SKM-1 (cell line): ENCODE measurements around the gene TPPP2.
"Not testable (repeated sequence)": the region's sequence is repeated elsewhere in the genome, so short reads cannot be mapped to it uniquely, and the experiment has no call there.

Experiments used
- DNase-seq: peaks from one replicate; lab custom pipeline; 2025; ENCODE audit not compliant: unreplicated experiment; lab: John Stamatoyannopoulos, UW

The TPPP2 gene

GRCh38 chr14:21029917-21030316 lies at the start of gene TPPP2:
Gene TPPP2 (plus strand): TSS chr14:21030217. CDS start chr14:21030582, 365 bp downstream.
- DNase-seq = no peak

- DNase-seq = no peak
These were observed 49.1 kb upstream of the TPPP2 start for GRCh38 chr14:20980906-20981305.

GRCh38 chr14:20982646-20983369 lies 47.2 kb upstream of the TPPP2 start:
- DNase-seq = no peak

- peak; percentile 1 for DNase-seq
These were observed 44.4 kb upstream of the TPPP2 start for GRCh38 chr14:20985650-20986049.

- DNase-seq = no peak
These were observed 43.2 kb upstream of the TPPP2 start for GRCh38 chr14:20986811-20987210.

GRCh38 chr14:20988717-20989470 lies 41.1 kb upstream of the TPPP2 start:
- DNase-seq = peak; percentile 6

GRCh38 chr14:20989471-20989786 lies 40.6 kb upstream of the TPPP2 start:
- DNase-seq = no peak

GRCh38 chr14:20989787-20990600 lies 40.0 kb upstream of the TPPP2 start, which contains the start of gene METTL17:
Gene METTL17 (plus strand): TSS chr14:20989980. CDS start chr14:20990003, 23 bp downstream.
- DNase-seq = peak; percentile 64

GRCh38 chr14:20996521-20996920 lies 33.5 kb upstream of the TPPP2 start:
- DNase-seq = no peak

- DNase-seq = no peak
These were observed 32.9 kb upstream of the TPPP2 start for GRCh38 chr14:20997115-20997514.

- no peak for DNase-seq
These were observed 32.5 kb upstream of the TPPP2 start for GRCh38 chr14:20997564-20997963.

- DNase-seq = no peak
These were observed 31.9 kb upstream of the TPPP2 start for GRCh38 chr14:20998139-20998538.

- DNase-seq = no peak
These were observed 31.2 kb upstream of the TPPP2 start, which contains the start of gene SLC39A2 for GRCh38 chr14:20998674-20999366. Gene SLC39A2 (plus strand): TSS chr14:20999293. CDS start chr14:20999447, 154 bp downstream.

GRCh38 chr14:20999591-20999990 lies 30.4 kb upstream of the TPPP2 start:
- DNase-seq = no peak

GRCh38 chr14:21001218-21001617 lies 28.8 kb upstream of the TPPP2 start:
- no peak for DNase-seq

- no peak for DNase-seq
These were observed 26.1 kb upstream of the TPPP2 start for GRCh38 chr14:21003788-21004346.

GRCh38 chr14:21009721-21010120 lies 20.3 kb upstream of the TPPP2 start:
- not testable (repeated sequence) for DNase-seq

- no peak for DNase-seq
These were observed 18.9 kb upstream of the TPPP2 start for GRCh38 chr14:21011136-21011535.

GRCh38 chr14:21014761-21015190 lies 15.2 kb upstream of the TPPP2 start:
- DNase-seq = peak; percentile 36

GRCh38 chr14:21015312-21015711 lies 14.7 kb upstream of the TPPP2 start:
- peak; percentile 39 for DNase-seq
